NCI-H524 treated with DMSO at 0.1 percent for 48 hours (cell line): Measurements from ENCODE around the gene ENOPH1.

Experiments
- DNase-seq: peaks from one replicate; lab custom pipeline; 2025; lab: John Stamatoyannopoulos, UW

Gene ENOPH1

DNA sequence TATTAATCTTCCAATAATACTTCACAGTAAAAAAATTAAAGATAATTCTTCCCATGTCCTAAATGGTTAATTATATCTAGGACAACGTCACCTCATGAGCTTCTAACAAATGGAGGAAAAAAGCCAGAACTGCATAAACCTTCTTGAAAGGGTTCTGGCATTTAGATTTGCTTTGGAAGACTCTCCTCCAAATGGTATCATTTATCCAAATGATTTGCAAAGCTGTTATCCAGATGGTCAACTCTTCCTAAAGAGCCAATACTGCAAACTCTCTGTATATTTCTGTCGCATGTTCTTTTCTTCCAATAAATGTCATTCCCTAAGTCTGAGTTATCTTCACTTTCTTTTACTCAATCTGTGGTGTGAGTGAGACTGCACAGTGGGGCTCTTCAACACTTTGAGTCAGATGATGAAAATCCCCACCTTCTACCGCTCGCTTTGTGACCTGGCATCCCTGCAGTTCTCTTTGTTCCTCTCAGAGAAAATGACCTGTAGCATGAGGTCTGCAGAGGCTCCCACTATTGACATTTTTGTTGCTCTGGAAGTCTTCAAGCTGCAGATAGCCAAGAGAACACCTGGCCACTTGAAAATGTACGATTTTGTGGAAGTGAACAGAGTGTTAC, 78.5 kb downstream of the ENOPH1 start:
- no peak for DNase-seq

DNA sequence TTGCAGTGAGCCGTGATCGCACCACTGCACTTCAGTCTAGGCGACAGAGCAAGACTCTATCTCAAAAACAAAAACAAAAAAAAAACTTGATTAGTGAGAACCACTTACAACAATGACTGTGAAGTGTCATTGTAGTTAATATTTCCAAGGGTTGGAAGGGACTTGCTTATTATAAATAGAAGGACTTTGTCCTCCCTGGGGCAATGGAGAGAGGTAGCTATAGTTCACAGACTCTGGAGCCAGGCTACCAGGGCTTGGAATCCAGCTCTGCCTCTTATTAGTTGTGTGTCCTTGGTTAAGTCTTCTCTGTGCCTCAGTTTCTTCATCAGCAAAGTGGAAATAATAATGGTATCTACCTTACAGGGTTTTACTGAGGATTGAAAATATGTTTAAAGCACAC, 79.8 kb downstream of the ENOPH1 start:
- DNase-seq, result no peak
